ENCODE data around the gene THADA.

THADA gene

DNA sequence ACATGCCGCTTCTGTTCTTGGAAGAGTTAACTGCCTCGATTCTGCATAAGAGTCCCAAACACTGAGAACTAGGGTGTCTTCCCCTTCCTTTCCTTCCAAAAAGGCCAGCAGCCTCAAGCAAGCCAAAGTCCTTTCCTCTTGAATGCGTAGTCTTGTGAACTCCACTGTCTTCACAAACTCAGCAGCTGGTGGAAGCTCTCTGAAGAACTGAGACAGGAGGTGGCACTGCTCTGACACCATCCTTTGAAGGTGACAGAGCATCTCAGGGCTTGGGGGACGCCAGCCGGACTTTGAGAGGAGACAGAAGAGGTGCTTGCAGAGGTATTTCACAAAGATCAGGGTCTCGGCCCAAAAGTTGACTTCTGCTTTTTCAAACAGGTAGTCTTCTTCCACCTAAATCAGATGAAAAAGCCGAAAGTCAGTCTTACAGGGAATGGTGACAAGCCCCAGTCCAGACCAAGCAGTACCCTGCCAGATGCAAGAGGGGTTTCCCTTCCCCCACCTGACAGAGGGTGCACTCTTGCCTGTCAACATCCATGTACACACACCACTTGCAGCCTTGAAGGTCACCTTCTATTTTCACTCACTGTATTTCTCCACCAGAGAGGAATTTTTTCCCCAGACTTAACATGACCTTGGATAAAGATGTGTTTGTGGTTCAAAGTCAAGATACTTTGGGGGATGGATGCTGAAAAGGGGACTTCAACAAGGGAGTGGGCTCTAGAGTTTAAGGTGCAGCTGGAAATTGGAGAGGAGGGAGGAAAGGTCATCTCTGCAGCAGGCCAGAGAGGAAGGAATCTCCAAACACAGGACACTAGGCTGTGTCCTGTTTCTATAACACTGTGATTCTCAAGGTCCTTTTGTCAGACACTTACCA lies 364.6 kb downstream of the THADA start:
- no peak for DNase-seq

DNA sequence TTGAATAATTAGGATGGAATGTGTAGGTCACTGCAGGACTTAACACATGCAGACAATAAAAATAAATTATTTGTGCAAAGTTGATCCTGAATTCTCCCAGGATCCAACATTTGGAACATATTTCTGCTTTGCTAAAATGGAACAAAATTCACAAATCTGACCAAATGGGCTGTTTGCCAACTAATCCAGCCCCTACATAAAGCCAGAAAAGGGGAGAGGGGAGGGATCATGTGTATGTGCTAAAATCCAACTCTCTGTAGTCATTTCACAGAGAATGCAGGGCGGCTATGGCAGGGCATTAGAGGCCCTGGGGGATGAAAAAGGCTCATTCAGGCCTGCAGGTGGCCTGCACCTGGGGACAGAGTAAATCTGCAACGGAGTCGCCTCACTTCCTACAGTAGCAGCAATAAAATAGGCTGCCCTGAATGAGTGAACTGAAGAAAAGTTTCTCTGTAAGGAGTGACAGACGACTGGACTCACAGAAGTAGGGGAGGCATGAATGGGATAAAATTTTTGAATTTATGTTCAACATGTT lies 365.4 kb downstream of the THADA start:
- DNase-seq = no peak

DNA sequence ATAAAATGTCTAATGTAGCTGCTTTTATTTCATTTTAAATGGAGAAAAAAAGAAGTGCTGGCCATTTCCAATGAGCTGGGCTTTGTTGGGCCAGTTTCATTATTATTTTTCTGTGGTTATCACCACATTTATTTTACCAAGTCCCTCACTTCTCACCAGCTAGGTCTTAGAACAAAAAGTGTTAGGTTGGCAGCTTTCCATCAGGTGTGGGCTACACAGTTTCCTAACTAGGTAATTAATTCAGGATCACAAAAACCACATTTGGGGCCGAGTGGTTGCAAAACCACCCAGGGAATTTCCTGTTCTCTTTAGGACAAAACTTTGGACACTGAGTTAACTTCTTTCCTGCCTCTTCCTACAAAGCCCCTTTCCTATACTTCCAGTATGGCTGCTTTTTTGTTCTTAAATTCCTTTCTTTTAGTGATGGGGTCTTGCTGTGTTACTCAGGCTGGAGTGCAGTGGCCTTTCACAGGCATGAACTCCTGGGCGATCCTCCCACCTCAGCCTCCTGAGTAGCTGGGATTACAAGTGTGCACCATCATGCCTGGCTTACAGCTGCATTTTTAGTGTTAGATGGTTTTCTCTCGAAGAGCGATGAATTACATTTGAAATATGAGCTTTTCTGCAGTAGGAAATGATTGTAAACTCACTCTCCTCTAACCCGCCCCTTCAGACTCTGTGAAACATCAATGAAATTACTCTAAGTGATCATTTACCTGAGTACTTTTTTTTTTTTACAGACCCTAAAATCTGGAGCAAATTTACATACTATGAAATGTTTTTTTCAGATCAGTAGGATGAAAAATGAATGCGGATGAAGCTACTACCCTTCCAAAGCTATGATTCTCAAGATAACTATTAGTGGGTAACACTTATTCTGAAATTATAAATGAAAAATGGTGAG lies 366.8 kb downstream of the THADA start:
- DNase-seq = no peak

DNA sequence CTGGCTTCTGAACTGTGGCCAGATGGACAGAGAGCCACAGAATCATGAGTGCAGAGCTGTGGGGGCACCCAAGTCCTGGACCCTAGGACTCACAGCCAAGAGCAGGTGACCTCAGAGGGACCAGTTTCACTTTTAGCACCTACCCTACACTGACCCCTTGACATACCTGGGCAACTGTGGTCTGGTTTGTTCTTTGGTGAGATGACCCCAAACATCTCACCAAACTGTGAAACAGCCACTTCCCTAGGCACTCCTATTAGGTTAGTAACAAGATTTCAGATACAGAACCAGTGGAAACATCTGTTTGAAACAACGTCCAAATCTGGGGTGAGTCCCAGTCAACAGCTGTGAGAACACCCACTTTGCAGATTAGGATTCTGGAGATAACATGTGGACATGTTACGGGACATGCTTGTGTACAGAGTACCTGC lies 367.5 kb downstream of the THADA start:
- DNase-seq = no peak

DNA sequence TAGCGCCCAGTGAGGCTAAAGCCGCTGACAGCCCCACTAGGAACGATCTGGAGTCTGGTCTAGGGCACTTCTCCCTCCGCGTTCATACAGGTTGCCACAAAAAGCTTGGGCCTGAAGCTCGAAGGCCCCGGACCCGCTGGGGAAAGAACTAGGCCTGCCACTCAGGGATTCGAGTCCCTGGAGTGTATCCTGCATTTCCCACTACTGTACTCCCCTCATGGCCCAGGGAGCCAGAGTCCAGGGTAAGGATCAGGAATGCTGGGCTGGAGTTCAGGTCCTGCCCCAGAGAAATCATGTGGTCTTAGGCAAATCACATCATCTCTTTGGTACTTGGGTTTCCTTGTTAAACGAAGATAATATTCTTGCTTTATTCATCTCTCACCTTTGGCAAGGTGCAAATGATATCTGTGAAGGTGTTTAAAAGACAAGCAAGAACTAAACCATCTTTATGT lies 368.0 kb downstream of the THADA start:
- DNase-seq = no peak

DNA sequence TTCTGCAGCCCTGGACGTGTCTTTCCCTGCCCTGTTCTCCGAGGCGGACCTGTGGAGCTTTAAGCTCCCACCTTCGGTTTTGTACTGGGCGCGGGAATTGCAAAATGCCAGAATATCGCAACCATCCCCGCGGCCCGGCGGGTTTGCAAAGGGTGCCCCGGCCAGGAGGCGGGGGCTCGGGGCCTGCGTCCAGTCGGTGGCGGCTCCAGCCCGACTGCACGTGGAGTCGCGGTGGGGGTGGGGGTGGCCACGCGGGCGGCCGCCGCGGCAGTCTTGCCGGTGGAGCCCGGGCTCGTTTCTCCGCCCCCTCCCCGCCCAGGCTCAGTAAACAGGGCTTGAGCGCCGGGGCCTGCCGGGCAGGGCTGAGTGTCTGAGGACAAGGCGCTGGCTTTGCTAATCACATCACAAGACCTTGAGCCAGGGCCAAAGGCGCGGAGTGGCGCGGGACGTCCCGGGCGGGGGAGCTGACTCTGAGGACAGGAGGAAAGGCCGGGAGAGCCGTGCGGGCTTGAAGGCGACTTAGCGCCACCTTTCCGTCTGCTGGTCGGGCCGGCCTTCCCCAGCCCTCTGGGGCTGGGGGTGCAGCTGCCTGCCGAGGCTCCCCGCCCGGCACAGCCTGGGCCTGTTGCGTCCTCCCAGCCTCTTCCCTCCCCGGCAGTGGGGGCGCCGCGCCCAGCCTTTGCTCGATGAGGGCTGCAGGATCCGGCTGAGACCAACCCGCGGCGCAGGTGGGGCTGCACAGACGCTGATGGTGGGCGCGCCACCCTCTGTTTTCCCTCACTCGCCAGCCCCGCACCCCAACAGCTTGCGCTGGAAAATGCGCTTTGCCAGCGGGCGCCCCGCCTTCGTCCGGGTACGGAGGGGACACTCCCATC lies 368.6 kb downstream of the THADA start:
- DNase-seq = peak; percentile 63

DNA sequence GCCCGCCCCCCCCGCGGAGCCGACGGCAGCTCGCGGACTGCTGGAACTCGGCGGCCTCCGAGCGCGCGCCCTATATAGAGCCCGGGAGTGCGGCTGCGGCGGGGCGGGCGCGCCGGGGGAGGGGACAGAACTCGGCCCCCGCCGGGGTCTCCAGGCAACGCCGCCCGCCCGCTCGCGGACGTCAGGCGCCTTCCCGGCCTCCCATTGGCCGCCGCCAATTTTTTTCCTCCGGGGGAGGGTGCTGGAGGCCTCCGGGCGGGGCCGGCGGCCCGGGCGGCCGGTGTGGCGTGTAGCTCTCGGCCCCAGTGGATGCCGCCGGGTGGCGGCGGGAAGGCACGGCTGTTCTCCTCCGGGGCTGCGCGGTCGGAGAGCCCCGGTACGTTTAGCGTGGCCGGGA lies 369.3 kb downstream of the THADA start, which contains the start of gene ZFP36L2:
Gene ZFP36L2 (minus strand): TSS at position 49 of the 397 bp plus-strand sequence. CDS start 291 bp downstream, outside the sequence.
- DNase-seq = peak; percentile 94

DNA sequence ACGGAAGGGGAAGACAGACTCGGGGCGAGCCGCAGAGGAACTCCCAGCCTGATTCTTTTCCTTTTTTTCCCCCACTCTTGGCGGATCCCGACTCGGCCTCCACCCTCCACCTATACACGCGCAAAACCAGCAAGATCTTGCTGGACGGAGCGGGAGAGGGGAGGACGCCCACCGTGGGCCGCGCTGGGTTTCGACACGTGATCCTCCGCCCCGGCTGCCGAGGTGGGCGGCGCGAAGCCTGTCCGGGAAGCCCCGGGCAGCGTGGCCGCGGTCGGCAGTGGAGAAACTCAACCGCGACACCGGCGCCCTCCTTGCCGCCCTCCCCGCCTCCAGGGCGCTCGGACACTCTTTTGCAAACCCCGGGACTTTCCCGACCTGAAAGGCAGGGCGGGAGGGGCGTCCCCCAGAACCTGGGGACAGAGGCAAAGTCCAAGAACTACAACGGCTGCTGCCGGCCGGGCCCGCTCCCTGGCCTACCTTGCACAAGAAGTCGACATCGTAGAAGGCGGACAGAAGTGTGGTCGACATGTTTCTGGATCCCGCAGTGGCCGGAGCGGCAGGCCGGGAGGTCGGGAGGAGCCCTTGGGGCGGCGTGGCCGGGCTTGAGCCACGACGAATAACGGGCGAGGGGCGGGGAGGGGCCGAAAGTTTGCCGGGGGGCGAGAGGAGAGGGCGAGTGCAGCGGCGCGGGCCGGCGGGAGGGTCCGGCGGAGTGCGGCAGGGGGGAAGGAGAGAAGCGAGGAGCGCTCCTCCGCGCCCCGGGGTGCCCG lies 369.9 kb downstream of the THADA start:
- DNase-seq = peak; percentile 66

DNA sequence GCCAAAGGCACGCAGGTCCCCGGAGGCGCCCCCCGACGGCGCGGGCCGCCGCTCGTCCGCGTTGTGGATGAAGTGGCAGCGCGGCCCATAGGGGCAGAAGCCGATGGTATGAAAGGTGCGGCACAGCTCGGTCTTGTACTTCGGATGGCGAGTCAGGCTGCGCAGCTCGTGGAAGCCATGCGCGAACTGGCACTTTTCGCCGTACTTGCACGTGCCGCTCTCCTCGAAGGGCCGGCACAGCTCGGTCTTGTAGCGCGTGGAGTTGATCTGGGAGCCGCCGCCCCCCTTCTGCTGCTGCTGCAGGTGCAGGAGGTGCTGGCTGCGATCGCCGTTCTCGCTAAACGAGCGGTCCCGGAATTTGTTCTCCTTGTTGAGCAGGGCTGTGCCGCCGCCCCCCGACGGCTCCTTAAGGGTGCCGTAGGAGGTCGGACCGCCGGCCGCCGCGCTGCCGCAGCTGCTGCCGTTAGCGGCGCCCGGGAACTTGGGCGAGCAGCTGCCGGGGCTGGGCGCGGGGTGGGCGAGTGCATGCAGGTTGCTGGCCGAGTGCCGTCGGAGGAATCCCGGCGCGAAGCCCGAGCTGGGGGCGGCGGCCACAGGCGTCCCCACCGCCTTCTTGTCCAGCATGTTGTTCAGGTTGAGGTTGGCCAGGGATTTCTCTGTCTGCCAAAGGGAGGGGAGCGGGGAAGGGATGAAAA lies 370.6 kb downstream of the THADA start:
- DNase-seq = peak; percentile 61

DNA sequence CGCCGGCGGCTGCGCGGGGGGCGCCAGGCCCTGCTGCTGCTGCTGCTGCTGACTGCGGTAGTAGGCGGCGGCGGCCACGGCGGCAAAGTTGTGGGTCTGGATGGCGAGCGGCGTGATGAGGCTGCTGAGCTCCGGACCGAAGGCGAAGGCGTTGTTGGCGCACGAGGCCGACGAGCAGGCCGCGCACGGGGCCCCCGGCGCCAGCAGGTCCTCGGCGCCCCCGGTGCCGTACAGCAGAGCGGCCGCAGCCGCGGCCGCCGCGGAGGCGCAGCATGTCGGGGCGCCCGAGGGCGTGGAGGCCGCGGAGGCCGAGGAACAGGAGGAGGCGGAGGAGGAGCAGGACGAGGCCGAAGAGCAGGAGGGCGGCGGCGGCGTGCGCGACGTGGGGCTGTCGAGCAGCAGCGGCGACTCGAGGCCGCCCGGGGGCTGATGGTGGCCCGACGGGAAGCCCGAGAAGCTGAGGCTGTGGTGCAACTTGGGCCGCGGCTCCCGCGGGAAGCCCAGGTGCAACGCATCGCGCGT lies 371.2 kb downstream of the THADA start:
- DNase-seq = peak; percentile 35

DNA sequence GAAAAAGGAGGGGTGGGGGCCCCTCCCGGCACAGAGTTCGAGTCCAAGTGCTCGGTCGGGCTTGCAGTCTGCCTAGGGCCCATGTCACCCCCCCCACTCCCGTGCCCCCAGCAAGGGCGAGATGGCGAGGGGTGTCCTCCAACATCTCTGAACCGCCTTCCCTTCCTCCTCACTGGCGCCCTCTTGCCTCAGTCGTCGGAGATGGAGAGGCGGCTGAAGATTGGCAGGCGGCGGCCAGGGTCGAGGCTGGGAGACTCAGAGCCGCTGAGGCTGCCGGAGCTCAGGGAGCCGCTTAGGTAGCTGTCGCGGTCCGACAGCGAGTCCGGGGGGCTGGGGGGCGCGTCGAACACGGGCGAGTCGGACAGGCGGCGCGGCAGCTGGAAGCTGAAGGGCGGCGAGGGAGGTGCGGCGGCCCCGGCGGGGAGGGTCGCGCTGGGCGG lies 371.7 kb downstream of the THADA start:
- peak; percentile 65 for DNase-seq

DNA sequence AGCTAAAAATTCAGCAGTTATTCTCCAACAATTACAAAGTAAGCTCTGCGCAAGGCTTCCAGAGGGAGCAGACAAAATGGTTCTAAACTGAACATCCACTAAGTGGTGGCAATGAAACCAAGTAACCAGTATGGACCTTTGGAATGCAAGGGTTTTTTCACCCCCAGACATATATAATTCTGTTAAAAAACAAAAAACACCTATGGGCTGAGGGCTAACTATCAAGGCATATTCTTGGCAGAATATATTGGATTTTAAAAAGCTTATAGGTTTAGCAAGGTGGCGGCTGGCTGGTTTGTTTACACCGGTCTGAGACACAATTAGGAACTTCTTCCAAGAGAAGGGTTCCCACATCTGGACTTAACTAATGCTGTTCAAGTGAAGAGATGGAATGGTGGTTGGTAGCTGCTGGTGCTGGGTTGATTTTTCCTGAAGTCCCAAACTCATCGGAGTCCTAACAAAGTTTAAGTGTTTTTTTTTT lies 372.3 kb downstream of the THADA start:
- DNase-seq = no peak

DNA sequence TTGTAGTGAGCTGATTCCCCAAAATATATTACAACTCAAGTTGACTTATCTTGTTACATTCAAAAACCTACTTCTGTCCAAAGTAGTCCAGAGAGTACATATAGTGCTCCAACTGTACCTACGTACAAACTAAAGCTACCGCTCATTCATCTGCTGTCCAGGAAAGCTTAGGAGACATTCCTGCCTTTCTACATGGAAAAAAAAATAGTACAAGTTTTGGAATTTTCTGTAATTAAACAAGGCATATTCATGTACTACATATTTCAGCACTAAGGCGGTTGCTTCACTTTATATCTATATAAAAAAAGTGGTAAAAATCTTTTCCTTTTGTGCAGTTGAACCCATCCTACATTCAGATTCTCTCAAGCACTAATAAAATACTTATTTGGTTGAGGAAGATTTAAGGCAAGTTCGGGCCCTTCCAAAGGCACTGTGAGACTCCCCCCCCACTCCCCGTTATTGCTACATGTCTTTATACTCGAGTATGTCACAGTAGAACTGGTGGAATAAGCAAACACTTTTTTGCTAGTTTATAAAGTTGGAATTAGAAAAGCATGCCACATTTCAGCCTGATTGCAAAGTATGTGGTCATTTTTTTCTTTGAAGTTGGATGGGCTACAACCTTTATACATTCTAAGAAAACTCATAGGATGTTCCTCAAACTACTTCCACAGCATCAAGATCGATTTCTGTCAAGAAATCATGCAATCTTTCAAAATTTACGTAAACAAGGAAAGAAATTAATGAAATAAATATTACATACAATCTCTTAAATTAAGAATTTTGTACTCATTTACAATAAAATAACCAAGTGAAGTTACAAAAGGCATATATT lies 373.1 kb downstream of the THADA start:
- DNase-seq = no peak

DNA sequence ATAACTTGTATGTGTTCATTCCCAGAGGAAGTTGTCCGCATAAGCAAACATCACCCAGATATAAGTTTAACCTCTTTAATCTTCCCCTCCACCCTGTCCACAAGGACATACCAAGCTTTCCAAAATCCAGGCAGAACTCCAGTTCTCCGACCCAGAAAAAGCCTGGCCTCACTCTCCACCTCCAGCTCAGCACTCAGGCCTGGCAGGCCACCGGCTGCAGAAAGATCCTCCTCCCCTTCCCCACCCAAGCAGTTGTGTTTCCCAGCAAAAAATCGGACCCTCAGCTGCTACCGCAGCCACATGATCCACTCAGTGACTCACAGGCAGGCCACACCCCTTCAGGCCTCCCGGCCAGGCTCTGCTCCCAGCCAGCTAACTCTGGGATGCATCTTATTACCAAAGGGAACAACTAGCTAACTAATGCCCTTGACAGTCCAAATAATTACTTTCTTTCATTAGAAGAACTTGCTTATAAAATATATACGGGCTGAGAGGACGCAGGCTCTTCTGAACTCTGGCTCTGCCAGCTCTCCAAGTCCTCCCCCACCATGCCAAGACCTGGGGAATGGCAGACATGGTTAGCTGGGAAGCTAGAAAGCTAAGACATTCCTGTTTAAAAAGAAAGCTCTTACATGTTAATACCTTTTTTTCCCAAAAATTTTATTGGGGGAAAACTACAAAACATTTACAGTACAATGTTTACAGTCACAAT lies 373.9 kb downstream of the THADA start:
- DNase-seq = peak; percentile 28

DNA sequence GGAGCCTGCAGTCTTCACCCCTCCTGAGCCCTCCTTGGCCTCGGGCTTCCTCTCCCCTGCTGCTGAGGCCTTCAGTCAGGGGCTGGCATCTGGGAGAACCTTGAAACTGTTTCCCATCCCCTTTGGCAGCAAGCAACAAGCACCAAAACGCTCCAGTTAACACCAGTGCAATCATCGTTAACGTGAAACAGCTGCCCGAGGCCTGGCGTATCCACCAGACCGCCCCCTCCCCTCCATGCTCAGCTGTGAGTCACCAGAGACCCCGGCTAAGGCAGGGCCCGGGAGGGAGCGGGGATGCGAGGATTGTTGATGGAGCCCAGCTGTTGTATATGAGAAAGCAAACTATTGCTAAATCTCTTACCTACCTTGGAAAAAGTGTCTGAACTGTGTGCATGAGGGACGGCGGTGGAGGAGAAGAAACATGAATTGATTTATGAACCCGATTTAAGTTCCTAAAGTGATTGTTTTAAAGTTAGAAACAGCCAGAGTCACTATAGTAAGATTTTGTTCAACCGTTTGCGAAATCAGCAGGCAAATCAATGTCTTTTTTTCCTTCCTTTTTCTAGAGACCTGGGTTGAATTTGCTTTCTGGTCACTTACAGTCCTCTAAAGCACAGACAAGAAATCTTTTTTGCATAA lies 374.6 kb downstream of the THADA start:
- DNase-seq = no peak

DNA sequence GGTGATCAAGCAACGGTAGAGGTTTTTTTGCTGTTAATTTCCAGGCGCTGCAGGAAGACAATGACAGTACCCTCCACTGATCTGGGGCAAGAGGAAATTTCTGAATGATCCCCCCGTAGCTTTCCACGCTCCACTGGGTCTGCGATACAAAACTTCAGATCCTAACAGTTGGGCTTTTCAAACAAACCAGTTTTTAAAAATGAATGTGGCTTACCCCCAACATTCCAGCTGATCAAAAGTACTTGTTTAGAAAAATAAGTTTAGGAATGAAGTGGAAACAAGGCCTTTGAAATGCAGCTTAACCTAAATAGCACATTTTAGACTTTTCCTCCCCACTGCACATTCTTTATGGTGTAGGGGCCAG lies 375.1 kb downstream of the THADA start:
- DNase-seq = no peak

DNA sequence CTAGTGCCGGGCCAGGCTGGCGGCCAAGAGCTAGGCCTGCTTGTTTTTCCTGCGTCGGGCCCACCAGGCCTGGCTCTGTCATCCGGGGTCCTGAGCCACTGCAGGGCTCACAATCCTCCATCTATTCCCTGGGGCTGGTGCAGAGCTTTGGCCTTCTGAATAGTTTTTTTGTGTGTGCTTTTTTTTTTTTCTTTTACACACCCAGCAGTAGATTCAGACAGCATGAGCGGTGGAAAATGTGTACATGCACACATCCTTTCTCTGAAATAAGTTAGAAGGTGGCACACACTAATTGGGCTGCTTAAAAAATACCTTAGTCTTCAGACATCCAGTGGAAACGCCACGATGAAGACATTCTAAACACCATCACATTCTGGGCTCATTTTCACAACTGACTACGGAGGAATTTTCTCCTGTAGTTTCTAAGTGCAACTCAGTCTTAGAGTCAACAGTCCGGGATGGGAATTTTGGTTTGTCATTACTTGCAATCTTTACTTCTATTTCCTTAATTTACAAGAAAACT lies 375.5 kb downstream of the THADA start:
- no peak for DNase-seq
